H9 (cell line): ENCODE results near the gene RABGAP1. TPM values are rescaled to one million over a fixed set of nuclear protein-coding genes. Genes with fewer than 3 reads are reported as not detected.

Source experiments
- DNase-seq: peaks from one replicate; pipeline ENCODE4 v3.0.0-alpha.2; 2017
- H2AFZ ChIP-seq: one replicate; pipeline ENCODE4 v1.6.1; 2013; ENCODE audit warnings: mild to moderate bottlenecking, low read length, control low read depth, moderate library complexity
- H2AK5ac ChIP-seq: 2 replicates; pipeline ENCODE4 v1.6.1; 2013; ENCODE audit warnings: low read length, control low read depth, mixed read lengths; ENCODE audit not compliant: insufficient read length
- H2BK120ac ChIP-seq: one replicate; pipeline ENCODE4 v1.6.1; 2013; ENCODE audit warnings: low read depth, mild to moderate bottlenecking, low read length, control low read depth, inconsistent platforms; ENCODE audit not compliant: poor library complexity, severe bottlenecking
- H2BK12ac ChIP-seq: 2 replicates; pipeline ENCODE4 v1.6.1; 2013; ENCODE audit warnings: low read length, control low read depth, mixed read lengths, low read depth; ENCODE audit not compliant: insufficient read length
- H2BK15ac ChIP-seq: 2 replicates; pipeline ENCODE4 v1.6.1; 2013; ENCODE audit warnings: low read depth, low read length, control low read depth
- H2BK20ac ChIP-seq: one replicate; pipeline ENCODE4 v1.6.1; 2013; ENCODE audit warnings: low read depth, mild to moderate bottlenecking, low read length, control low read depth, inconsistent platforms; ENCODE audit not compliant: poor library complexity, severe bottlenecking
- H2BK5ac ChIP-seq: 2 replicates; pipeline ENCODE4 v1.6.1; 2013; ENCODE audit warnings: low read length, control low read depth, mixed read lengths; ENCODE audit not compliant: insufficient read length
- H3K14ac ChIP-seq: 2 replicates; pipeline ENCODE4 v1.6.1; 2013; ENCODE audit warnings: low read length, control low read depth; ENCODE audit not compliant: insufficient read depth
- H3K18ac ChIP-seq: 2 replicates; pipeline ENCODE4 v1.6.1; 2013; ENCODE audit warnings: low read depth, mild to moderate bottlenecking, mixed read lengths, low read length, control low read depth; ENCODE audit not compliant: insufficient read length
- H3K23ac ChIP-seq: 2 replicates; pipeline ENCODE4 v1.6.1; 2013; ENCODE audit warnings: low read length, control low read depth, mixed read lengths, low read depth; ENCODE audit not compliant: insufficient read length
- H3K23me2 ChIP-seq: 2 replicates; pipeline ENCODE4 v1.6.1; 2013; ENCODE audit warnings: low read depth, mild to moderate bottlenecking, mixed read lengths, low read length, control low read depth; ENCODE audit not compliant: insufficient read length, poor library complexity, severe bottlenecking
- H3K27ac ChIP-seq: 2 replicates; pipeline ENCODE4 v1.5.1; 2013; ENCODE audit warnings: low read length, control low read depth, mixed read lengths, low read depth; ENCODE audit not compliant: insufficient read length
- H3K27me3 ChIP-seq: 2 replicates; pipeline ENCODE4 v1.6.1; 2013; ENCODE audit warnings: low read length, control low read depth, inconsistent platforms; ENCODE audit not compliant: insufficient read depth
- H3K4ac ChIP-seq: 2 replicates; pipeline ENCODE4 v1.6.1; 2013; ENCODE audit warnings: low read depth, mild to moderate bottlenecking, control low read depth, inconsistent platforms, low read length, moderate library complexity
- H3K4me1 ChIP-seq: 2 replicates; pipeline ENCODE4 v1.6.1; 2013; ENCODE audit warnings: low read length, control low read depth, inconsistent platforms; ENCODE audit not compliant: insufficient read depth
- H3K4me2 ChIP-seq: 2 replicates; pipeline ENCODE4 v1.6.1; 2013; ENCODE audit warnings: low read length, control low read depth, mixed read lengths; ENCODE audit not compliant: insufficient read length, insufficient read depth
- H3K56ac ChIP-seq: 2 replicates; pipeline ENCODE4 v1.6.1; 2013; ENCODE audit warnings: low read depth, mild to moderate bottlenecking, mixed read lengths, low read length, control low read depth; ENCODE audit not compliant: insufficient read length
- H3K79me1 ChIP-seq: 2 replicates; pipeline ENCODE4 v1.6.1; 2013; ENCODE audit warnings: low read depth, mild to moderate bottlenecking, moderate library complexity, low read length, control low read depth, inconsistent platforms; ENCODE audit not compliant: insufficient read depth, poor library complexity, severe bottlenecking
- H3K79me2 ChIP-seq: 2 replicates; pipeline ENCODE4 v1.6.1; 2013; ENCODE audit warnings: low read length, control low read depth, inconsistent platforms; ENCODE audit not compliant: insufficient read depth
- H3K9ac ChIP-seq: 2 replicates; pipeline ENCODE4 v1.6.1; 2013; ENCODE audit warnings: low read length, control low read depth, mixed read lengths; ENCODE audit not compliant: insufficient read length; ENCODE audit errors: extremely low read depth
- H3K9me3 ChIP-seq: one replicate; pipeline ENCODE4 v1.6.1; 2013; ENCODE audit warnings: low read depth, low read length, inconsistent platforms; ENCODE audit not compliant: control insufficient read depth
- H3T11ph ChIP-seq: one replicate; pipeline ENCODE4 v1.6.1; 2013; ENCODE audit warnings: mild to moderate bottlenecking, low read length, control low read depth, inconsistent platforms
- H4K20me1 ChIP-seq: one replicate; pipeline ENCODE4 v1.6.1; 2013; ENCODE audit not compliant: control insufficient read depth, insufficient read length, insufficient read depth
- H4K5ac ChIP-seq: 2 replicates; pipeline ENCODE4 v1.6.1; 2013; ENCODE audit warnings: low read depth, mild to moderate bottlenecking, mixed read lengths, low read length, control low read depth; ENCODE audit not compliant: insufficient read length
- H4K8ac ChIP-seq: replicated peaks from 2 replicates; pipeline ENCODE4 v1.6.1; 2013; ENCODE audit warnings: low read length, control low read depth, mixed read lengths, low read depth; ENCODE audit not compliant: insufficient read length
- H4K91ac ChIP-seq: 2 replicates; pipeline ENCODE4 v1.6.1; 2013; ENCODE audit warnings: low read depth, mild to moderate bottlenecking, moderate library complexity, mixed read lengths, low read length, control low read depth; ENCODE audit not compliant: insufficient read length
- H3K27ac Mint-ChIP-seq, 3 experiments: 2 replicates in 2 of 3; 3 replicates in 1 of 3; pipeline ENCODE4 v1.8.0; 2020 to 2021; ENCODE audit warnings: mixed read lengths in 3 of 3, mild to moderate bottlenecking in 1 of 3, moderate library complexity in 1 of 3
- H3K27me3 Mint-ChIP-seq: 2 replicates; pipeline ENCODE4 v1.8.0; 2021; ENCODE audit warnings: low read depth, mild to moderate bottlenecking, moderate library complexity, mixed read lengths
- H3K36me3 Mint-ChIP-seq, 3 experiments: 2 replicates in 2 of 3; 3 replicates in 1 of 3; pipeline ENCODE4 v1.8.0; 2020 to 2021; ENCODE audit warnings: low read depth in 3 of 3, mixed read lengths in 3 of 3; ENCODE audit not compliant: insufficient read depth in 1 of 3
- H3K4me1 Mint-ChIP-seq, 2 experiments: 2 replicates each; pipeline ENCODE4 v1.8.0; 2020; ENCODE audit warnings: mixed read lengths in 2 of 2
- H3K4me3 Mint-ChIP-seq, 2 experiments: 2 replicates in 1 of 2; 3 replicates in 1 of 2; pipeline ENCODE4 v1.8.0; 2020 to 2021; ENCODE audit warnings: mild to moderate bottlenecking in 2 of 2, mixed read lengths in 2 of 2, moderate library complexity in 1 of 2
- H3K9me3 Mint-ChIP-seq, 2 experiments: 2 replicates in 1 of 2; 3 replicates in 1 of 2; pipeline ENCODE4 v1.8.0; 2020; ENCODE audit warnings: mild to moderate bottlenecking in 2 of 2, mixed read lengths in 2 of 2, moderate library complexity in 1 of 2
- WGBS: extraction: QIAGEN DNeasy Blood & Tissue Kit; methylation state at CpG from one replicate; pipeline ENCODE4 v1.1.7; 2013; ENCODE audit warnings: missing lambda C conversion rate, low lambda C conversion rate, mixed read lengths; ENCODE audit not compliant: insufficient read length; ENCODE audit errors: extremely low coverage; 5-methylcytosine and 5-hydroxymethylcytosine counted together
- total RNA-seq: library from RNA; stranded (reverse); gene quantifications from 2 replicates; pipeline ENCODE4 v1.2.1, GENCODE V29; 2021
- TF ChIP-seq, protein P1 (sequence below): fragments of 200-600 bp; sonication (generic); conservative IDR thresholded peaks from 3 replicates; pipeline ENCODE4 v1.8.0; 2021; ENCODE audit warnings: antibody characterized with exemption, mild to moderate bottlenecking

The RABGAP1 gene
- total RNA-seq, 1 experiment from 2014 or later, result 31.6 TPM

DNA sequence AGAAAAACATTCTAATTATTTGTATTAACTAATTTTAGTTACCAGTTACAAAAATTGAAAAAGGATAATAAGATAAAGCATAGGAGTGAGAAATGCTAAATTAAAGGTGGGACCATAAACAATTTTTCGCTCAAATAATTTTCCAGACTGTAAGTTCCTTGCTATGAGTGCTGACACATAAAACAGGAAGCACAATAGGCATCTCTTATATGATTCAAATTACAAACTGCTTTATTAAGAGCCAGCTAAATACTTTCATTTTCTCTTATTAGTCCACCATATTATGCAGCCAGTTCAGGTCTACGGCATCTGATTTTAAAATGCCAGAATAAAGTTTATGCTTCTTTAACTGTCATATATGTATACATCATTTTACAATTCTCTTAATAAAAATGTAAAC is 40.0 kb upstream of the RABGAP1 start:
- Histone ChIP-seq H3T11ph (no peak overlapping the region), H2BK5ac (no peak overlapping the region), H4K8ac (no peak overlapping the region), H3K27ac (no peak overlapping the region), H2BK12ac (no peak overlapping the region), H3K56ac (no peak overlapping the region), H3K18ac (no peak overlapping the region), H3K4ac (no peak overlapping the region), H2BK20ac (no peak overlapping the region), H3K9me3 (no peaks in the 10 kb centered on the region), H2AFZ (no peak overlapping the region), H3K23ac (no peak overlapping the region), H2BK15ac (no peak overlapping the region), H3K79me1 (peaks cover 3% of the 10 kb centered on the region), H3K79me2 (peaks cover 15% of the 10 kb centered on the region; the same call in 1 of the 2 replicates), H3K27me3 (no peaks in the 10 kb centered on the region), H3K14ac (no peak overlapping the region), H4K91ac (no peak overlapping the region), H2AK5ac (no peak overlapping the region), H3K4me2 (no peak overlapping the region), H3K9ac (no peak overlapping the region), H4K20me1 (no peaks in the 10 kb centered on the region), H3K4me1 (no peaks in the 10 kb centered on the region), H3K23me2 (no peaks in the 10 kb centered on the region), H2BK120ac (no peak overlapping the region), H4K5ac (no peak overlapping the region)
- no CpG with 5 or more reads among the region's 2 CpGs for WGBS
- Mint-ChIP-seq H3K36me3 (peaks cover 3 to 14% (median 5%) of the 10 kb centered on the region in 3 experiments; a peak in 4 of 7 replicates), H3K9me3 (no peaks in the 10 kb centered on the region), H3K4me1 (peaks cover 10 to 11% of the 10 kb centered on the region in 2 experiments), H3K27me3 (no peaks in the 10 kb centered on the region), H3K27ac (no peak overlapping the region), H3K4me3 (no peak overlapping the region)
- DNase-seq, result no peak
- TF ChIP-seq, protein P1, sequence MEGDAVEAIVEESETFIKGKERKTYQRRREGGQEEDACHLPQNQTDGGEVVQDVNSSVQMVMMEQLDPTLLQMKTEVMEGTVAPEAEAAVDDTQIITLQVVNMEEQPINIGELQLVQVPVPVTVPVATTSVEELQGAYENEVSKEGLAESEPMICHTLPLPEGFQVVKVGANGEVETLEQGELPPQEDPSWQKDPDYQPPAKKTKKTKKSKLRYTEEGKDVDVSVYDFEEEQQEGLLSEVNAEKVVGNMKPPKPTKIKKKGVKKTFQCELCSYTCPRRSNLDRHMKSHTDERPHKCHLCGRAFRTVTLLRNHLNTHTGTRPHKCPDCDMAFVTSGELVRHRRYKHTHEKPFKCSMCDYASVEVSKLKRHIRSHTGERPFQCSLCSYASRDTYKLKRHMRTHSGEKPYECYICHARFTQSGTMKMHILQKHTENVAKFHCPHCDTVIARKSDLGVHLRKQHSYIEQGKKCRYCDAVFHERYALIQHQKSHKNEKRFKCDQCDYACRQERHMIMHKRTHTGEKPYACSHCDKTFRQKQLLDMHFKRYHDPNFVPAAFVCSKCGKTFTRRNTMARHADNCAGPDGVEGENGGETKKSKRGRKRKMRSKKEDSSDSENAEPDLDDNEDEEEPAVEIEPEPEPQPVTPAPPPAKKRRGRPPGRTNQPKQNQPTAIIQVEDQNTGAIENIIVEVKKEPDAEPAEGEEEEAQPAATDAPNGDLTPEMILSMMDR, result no peak
